WTC11 (cell line): Measurements from ENCODE around the gene SLC1A3. TPM values are rescaled to one million over a fixed set of nuclear protein-coding genes. Genes with fewer than 3 reads are reported as not detected.
A peak's percentile ranks its signal among the peaks of the same experiment; 100 is the strongest.

Experiments
- ATAC-seq: fragments of 200-7000 bp; cut with Tn5 transposase; 2 replicates; pipeline ENCODE4 v1.10.0; 2021; ENCODE audit warnings: mild to moderate bottlenecking, moderate library complexity
- CTCF ChIA-PET: fragments of 300-600 bp; sonication (Branson Sonifier 250); formaldehyde crosslinking; loops from one replicate; lab custom pipeline; 2021; ENCODE audit warnings: antibody characterized with exemption; lab: Charles Lee
- POLR2A ChIA-PET: fragments of 350-600 bp; sonication (Branson Sonifier 250); formaldehyde crosslinking; loops from one replicate; lab custom pipeline; 2021; ENCODE audit warnings: antibody characterized with exemption; lab: Charles Lee
- DNase-seq: peaks from one replicate; pipeline ENCODE4 v3.0.0; 2021; ENCODE audit warnings: low spot score
- H3K27ac Mint-ChIP-seq: 2 replicates; pipeline ENCODE4 v1.8.0; 2021; ENCODE audit warnings: mixed read lengths
- H3K27me3 Mint-ChIP-seq: 2 replicates; pipeline ENCODE4 v1.8.0; 2021; ENCODE audit warnings: low read depth, mild to moderate bottlenecking, moderate library complexity, mixed read lengths
- H3K36me3 Mint-ChIP-seq: 2 replicates; pipeline ENCODE4 v1.8.0; 2021; ENCODE audit warnings: mixed read lengths
- H3K4me1 Mint-ChIP-seq: 2 replicates; pipeline ENCODE4 v1.8.0; 2022; ENCODE audit warnings: mixed read lengths
- H3K4me3 Mint-ChIP-seq: 2 replicates; pipeline ENCODE4 v1.8.0; 2021; ENCODE audit warnings: mild to moderate bottlenecking, moderate library complexity, mixed read lengths
- H3K9me3 Mint-ChIP-seq: 2 replicates; pipeline ENCODE4 v1.8.0; 2021; ENCODE audit warnings: mixed read lengths
- ATF6 ChIP-seq: sonication (generic); formaldehyde crosslinking; IDR thresholded peaks from 2 replicates; pipeline ENCODE4 v1.8.1; 2023; ENCODE audit warnings: mild to moderate bottlenecking, missing genetic modification reagents
- ETV6 ChIP-seq: sonication (generic); formaldehyde crosslinking; IDR thresholded peaks from 2 replicates; pipeline ENCODE4 v1.8.1; 2022; ENCODE audit warnings: mild to moderate bottlenecking, missing genetic modification reagents
- GRHL2 ChIP-seq: fragments of 250-450 bp; sonication (Bioruptor Pico); IDR thresholded peaks from 2 replicates; pipeline ENCODE4 v1.8.0; 2022; ENCODE audit warnings: mild to moderate bottlenecking, moderate library complexity; ENCODE audit not compliant: insufficient replicate concordance, severe bottlenecking
- HMGXB4 ChIP-seq: sonication (generic); formaldehyde crosslinking; IDR thresholded peaks from 2 replicates; pipeline ENCODE4 v1.8.1; 2023; ENCODE audit warnings: mild to moderate bottlenecking, moderate library complexity, missing genetic modification reagents
- KAT7 ChIP-seq: sonication (generic); formaldehyde crosslinking; IDR thresholded peaks from 2 replicates; pipeline ENCODE4 v1.8.1; 2023; ENCODE audit warnings: missing genetic modification reagents, mild to moderate bottlenecking, borderline replicate concordance
- NFYB ChIP-seq: sonication (generic); formaldehyde crosslinking; conservative IDR thresholded peaks from 2 replicates; pipeline ENCODE4 v1.8.0; 2022; ENCODE audit warnings: low read depth, missing genetic modification reagents
- NR1H2 ChIP-seq: sonication (generic); formaldehyde crosslinking; IDR thresholded peaks from 2 replicates; pipeline ENCODE4 v1.9.0; 2021; ENCODE audit warnings: mild to moderate bottlenecking, moderate library complexity, missing genetic modification reagents
- RELA ChIP-seq: sonication (generic); formaldehyde crosslinking; IDR thresholded peaks from 2 replicates; pipeline ENCODE4 v1.8.1; 2022; ENCODE audit warnings: missing genetic modification reagents, mild to moderate bottlenecking, borderline replicate concordance
- SMAD4 ChIP-seq: sonication (generic); formaldehyde crosslinking; IDR thresholded peaks from 2 replicates; pipeline ENCODE4 v1.8.0; 2022; ENCODE audit warnings: mild to moderate bottlenecking, missing genetic modification reagents
- TCF7 ChIP-seq: sonication (generic); formaldehyde crosslinking; IDR thresholded peaks from 2 replicates; pipeline ENCODE4 v1.8.0; 2022; ENCODE audit warnings: mild to moderate bottlenecking, low read depth, missing genetic modification reagents, moderate library complexity
- ZBTB21 ChIP-seq: sonication (generic); formaldehyde crosslinking; IDR thresholded peaks from 2 replicates; pipeline ENCODE4 v1.8.1; 2023; ENCODE audit warnings: mild to moderate bottlenecking, missing genetic modification reagents, borderline replicate concordance
- ZNF423 ChIP-seq: fragments of 250-450 bp; sonication (Bioruptor Pico); IDR thresholded peaks from 2 replicates; pipeline ENCODE4 v2.1.2; 2022; ENCODE audit warnings: mild to moderate bottlenecking, moderate library complexity
- ZNF512 ChIP-seq: sonication (generic); formaldehyde crosslinking; IDR thresholded peaks from 2 replicates; pipeline ENCODE4 v1.8.1; 2022; ENCODE audit warnings: missing genetic modification reagents, borderline replicate concordance
- total RNA-seq: library from RNA; stranded (reverse); gene quantifications from 3 replicates; pipeline ENCODE4 v1.2.3, GENCODE V29; 2021
- TF ChIP-seq, protein P1 (sequence below): sonication (generic); formaldehyde crosslinking; IDR thresholded peaks from 2 replicates; pipeline ENCODE4 v1.8.0; 2022; ENCODE audit warnings: mild to moderate bottlenecking, missing genetic modification reagents
- TF ChIP-seq, protein P2 (sequence below): fragments of 250-450 bp; sonication (Bioruptor Pico); IDR thresholded peaks from 2 replicates; pipeline ENCODE4 v2.1.2; 2022; ENCODE audit warnings: mild to moderate bottlenecking, moderate library complexity
- TF ChIP-seq, protein P3 (sequence below): sonication (generic); formaldehyde crosslinking; IDR thresholded peaks from 2 replicates; pipeline ENCODE4 v1.8.1; 2023; ENCODE audit warnings: mild to moderate bottlenecking, missing genetic modification reagents, borderline replicate concordance

SLC1A3 gene
- total RNA-seq, 1 experiment from 2014 or later: 77.9 TPM

- H3K4me3 Mint-ChIP-seq: peak overlapping the region; percentile 98
- ChIA-PET CTCF (interaction anchor here (0.9 to 1.8 kb wide), 5 partner anchors 12 to 189 kb away, joined by 3 to 8 read pairs (median 5); no protein-coding TSS in a partner anchor), POLR2A (interaction anchor here (0.7 to 2.0 kb wide), 4 partner anchors 11 to 82 kb away, joined by 3 to 6 read pairs (median 3); no protein-coding TSS in a partner anchor)
- peaks cover 80% of the 10 kb centered on the region for H3K4me1 Mint-ChIP-seq
- peak overlapping the region; percentile 95 for H3K27ac Mint-ChIP-seq
- no peaks in the 10 kb centered on the region for H3K27me3 Mint-ChIP-seq
- ATAC-seq: peak; percentile 13; the same call in 1 of the 2 replicates
- no peak for DNase-seq
- H3K9me3 Mint-ChIP-seq: no peaks in the 10 kb centered on the region
- TF ChIP-seq ZBTB21 (no peak), HMGXB4 (CRISPR knock-in tag) (no peak), NR1H2 (CRISPR knock-in tag) (no peak), GRHL2 (CRISPR knock-in tag) (no peak)
- TF ChIP-seq, protein P1, sequence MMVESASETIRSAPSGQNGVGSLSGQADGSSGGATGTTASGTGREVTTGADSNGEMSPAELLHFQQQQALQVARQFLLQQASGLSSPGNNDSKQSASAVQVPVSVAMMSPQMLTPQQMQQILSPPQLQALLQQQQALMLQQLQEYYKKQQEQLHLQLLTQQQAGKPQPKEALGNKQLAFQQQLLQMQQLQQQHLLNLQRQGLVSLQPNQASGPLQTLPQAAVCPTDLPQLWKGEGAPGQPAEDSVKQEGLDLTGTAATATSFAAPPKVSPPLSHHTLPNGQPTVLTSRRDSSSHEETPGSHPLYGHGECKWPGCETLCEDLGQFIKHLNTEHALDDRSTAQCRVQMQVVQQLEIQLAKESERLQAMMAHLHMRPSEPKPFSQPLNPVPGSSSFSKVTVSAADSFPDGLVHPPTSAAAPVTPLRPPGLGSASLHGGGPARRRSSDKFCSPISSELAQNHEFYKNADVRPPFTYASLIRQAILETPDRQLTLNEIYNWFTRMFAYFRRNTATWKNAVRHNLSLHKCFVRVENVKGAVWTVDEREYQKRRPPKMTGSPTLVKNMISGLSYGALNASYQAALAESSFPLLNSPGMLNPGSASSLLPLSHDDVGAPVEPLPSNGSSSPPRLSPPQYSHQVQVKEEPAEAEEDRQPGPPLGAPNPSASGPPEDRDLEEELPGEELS: no peak
- H3K36me3 Mint-ChIP-seq: peaks cover 38% of the 10 kb centered on the region
Observed at GRCh38 chr5:36607114-36607571, 737 bp downstream of the SLC1A3 start.

GRCh38 chr5:36607838-36608783 lies 1.7 kb downstream of the SLC1A3 start:
- Mint-ChIP-seq H3K27ac (peak overlapping the region; percentile 1; the same call in 1 of the 2 replicates), H3K9me3 (no peaks in the 10 kb centered on the region), H3K27me3 (no peaks in the 10 kb centered on the region), H3K4me1 (peaks cover 78% of the 10 kb centered on the region), H3K4me3 (peak overlapping the region; percentile 98), H3K36me3 (peaks cover 45% of the 10 kb centered on the region)
- ChIA-PET POLR2A (interaction anchor here (1.0 to 2.0 kb wide), 3 partner anchors 12 to 82 kb away, joined by 3 to 6 read pairs (median 3); no protein-coding TSS in a partner anchor), CTCF (interaction anchor here (0.5 to 1.8 kb wide), 5 partner anchors 11 to 1787 kb away, joined by 3 to 8 read pairs (median 5); no protein-coding TSS in a partner anchor)
- ATAC-seq: peak; percentile 11; the same call in 1 of the 2 replicates
- DNase-seq: no peak
- TF ChIP-seq, protein P2, sequence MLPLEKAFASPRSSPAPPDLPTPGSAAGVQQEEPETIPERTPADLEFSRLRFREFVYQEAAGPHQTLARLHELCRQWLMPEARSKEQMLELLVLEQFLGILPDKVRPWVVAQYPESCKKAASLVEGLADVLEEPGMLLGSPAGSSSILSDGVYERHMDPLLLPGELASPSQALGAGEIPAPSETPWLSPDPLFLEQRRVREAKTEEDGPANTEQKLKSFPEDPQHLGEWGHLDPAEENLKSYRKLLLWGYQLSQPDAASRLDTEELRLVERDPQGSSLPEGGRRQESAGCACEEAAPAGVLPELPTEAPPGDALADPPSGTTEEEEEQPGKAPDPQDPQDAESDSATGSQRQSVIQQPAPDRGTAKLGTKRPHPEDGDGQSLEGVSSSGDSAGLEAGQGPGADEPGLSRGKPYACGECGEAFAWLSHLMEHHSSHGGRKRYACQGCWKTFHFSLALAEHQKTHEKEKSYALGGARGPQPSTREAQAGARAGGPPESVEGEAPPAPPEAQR (CRISPR knock-in tag): no peak
- TF ChIP-seq ATF6 (CRISPR knock-in tag) (no peak), ZNF423 (CRISPR knock-in tag) (no peak), ZNF512 (no peak), HMGXB4 (CRISPR knock-in tag) (no peak), SMAD4 (CRISPR knock-in tag) (no peak), KAT7 (no peak), RELA (CRISPR knock-in tag) (no peak), ETV6 (no peak), TCF7 (CRISPR knock-in tag) (no peak), NFYB (no peak)
- TF ChIP-seq, protein P3, sequence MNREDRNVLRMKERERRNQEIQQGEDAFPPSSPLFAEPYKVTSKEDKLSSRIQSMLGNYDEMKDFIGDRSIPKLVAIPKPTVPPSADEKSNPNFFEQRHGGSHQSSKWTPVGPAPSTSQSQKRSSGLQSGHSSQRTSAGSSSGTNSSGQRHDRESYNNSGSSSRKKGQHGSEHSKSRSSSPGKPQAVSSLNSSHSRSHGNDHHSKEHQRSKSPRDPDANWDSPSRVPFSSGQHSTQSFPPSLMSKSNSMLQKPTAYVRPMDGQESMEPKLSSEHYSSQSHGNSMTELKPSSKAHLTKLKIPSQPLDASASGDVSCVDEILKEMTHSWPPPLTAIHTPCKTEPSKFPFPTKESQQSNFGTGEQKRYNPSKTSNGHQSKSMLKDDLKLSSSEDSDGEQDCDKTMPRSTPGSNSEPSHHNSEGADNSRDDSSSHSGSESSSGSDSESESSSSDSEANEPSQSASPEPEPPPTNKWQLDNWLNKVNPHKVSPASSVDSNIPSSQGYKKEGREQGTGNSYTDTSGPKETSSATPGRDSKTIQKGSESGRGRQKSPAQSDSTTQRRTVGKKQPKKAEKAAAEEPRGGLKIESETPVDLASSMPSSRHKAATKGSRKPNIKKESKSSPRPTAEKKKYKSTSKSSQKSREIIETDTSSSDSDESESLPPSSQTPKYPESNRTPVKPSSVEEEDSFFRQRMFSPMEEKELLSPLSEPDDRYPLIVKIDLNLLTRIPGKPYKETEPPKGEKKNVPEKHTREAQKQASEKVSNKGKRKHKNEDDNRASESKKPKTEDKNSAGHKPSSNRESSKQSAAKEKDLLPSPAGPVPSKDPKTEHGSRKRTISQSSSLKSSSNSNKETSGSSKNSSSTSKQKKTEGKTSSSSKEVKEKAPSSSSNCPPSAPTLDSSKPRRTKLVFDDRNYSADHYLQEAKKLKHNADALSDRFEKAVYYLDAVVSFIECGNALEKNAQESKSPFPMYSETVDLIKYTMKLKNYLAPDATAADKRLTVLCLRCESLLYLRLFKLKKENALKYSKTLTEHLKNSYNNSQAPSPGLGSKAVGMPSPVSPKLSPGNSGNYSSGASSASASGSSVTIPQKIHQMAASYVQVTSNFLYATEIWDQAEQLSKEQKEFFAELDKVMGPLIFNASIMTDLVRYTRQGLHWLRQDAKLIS (CRISPR knock-in tag): no peak
